Activated CD8-positive, alpha-beta memory T cell treated with anti-CD3 and anti-CD28 coated beads, Interleukin-2, amount 50 U/mL, for 24 hours (primary cell): ENCODE results near the gene AP3S2.
"Not testable (repeated sequence)": the region's sequence is repeated elsewhere in the genome, so short reads cannot be mapped to it uniquely, and the experiment has no call there.

ENCODE experiments used
- DNase-seq: peaks from one replicate; pipeline ENCODE4 v3.0.0-alpha.2; 2020; ENCODE audit errors: extremely low read depth

The AP3S2 gene

DNA sequence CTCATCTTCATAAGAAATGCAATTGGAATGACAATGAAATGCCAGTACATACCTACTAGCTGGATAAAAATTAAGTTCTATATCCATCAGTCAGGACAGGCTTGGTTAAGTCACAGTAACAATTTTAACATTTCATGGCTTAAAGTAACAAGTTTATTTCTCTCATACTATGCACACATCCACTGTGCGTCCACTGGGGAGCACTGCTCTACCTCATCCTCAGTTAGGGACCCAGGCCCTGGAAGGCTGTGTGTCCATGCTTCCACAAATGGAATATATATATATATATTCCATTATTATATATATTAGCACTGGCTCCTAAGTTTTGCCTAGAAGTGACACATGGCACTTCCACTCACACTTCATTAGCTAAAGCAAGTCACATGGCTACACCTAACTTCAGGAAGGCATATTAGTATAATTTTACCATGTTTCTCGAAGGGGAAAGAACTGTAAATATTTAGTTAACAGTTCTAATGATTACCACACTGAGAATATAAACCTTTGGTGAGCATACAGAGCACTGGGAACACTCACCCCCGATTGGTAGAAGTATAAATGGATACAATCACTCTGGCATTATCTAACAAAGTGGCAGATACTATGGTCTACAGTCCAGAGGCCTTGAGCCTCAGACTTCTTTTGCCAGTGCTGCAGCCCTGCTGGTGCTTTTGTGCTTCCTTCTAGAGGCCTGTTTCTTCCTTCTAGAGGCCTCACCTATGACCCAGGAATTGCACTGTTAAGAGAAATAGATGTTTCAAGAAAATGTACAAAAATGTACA lies 28.6 kb downstream of the AP3S2 start:
- DNase-seq: no peak

DNA sequence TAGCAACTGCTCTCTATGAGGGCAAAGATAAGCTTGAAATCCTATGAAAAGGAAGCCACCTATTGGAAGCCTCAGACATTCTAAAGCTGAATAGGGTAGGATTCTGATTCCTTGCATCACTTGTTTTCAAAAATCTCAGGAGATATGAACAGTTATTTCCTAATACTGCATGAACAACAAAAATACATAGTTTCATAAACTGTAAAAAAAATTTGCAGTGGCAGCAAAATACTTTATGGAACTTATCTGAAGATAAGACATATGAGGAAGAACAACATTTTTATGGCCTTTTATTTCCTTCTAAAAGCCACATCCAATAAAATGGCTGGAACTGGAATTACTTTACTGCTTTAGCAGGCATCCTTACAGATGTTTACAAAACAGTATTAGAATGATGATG lies 29.9 kb downstream of the AP3S2 start:
- no peak for DNase-seq

DNA sequence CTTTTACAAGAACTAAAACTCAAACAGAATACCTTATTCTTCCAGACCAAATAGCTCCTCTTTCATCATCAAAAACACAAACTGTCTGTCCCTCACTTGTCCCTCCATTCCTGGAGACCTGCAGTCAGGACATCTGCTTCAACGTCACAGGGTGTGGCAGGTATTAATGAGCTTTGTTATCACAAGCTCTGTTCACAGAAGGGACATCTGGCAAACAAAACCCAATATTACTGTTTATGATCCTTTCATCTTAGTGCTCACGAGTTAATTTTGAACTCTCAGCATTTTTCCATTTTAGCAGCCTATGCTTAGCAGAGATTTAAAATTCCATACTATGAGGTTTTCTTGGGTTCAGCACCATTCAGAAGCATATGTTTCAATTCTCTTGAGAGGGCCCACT lies 32.9 kb downstream of the AP3S2 start:
- no peak for DNase-seq

DNA sequence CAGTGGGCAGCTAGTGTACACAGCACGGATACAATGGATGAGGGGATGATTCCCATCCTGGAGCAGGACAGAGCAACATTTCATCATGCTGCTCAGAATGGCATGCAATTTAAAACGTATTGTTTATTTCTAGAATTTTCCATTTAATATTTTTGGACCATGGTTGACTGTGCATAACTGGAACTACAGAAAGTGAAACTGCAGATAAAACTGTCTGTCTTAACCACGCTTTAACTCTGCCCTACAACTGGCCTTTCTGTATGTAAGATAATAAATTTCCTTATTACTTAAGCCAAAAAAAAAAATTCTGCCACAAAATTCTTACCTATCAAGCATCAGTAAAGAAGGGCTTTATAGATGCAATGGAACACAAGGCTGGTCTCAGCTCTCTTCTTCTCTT lies 33.4 kb downstream of the AP3S2 start:
- no peak for DNase-seq

DNA sequence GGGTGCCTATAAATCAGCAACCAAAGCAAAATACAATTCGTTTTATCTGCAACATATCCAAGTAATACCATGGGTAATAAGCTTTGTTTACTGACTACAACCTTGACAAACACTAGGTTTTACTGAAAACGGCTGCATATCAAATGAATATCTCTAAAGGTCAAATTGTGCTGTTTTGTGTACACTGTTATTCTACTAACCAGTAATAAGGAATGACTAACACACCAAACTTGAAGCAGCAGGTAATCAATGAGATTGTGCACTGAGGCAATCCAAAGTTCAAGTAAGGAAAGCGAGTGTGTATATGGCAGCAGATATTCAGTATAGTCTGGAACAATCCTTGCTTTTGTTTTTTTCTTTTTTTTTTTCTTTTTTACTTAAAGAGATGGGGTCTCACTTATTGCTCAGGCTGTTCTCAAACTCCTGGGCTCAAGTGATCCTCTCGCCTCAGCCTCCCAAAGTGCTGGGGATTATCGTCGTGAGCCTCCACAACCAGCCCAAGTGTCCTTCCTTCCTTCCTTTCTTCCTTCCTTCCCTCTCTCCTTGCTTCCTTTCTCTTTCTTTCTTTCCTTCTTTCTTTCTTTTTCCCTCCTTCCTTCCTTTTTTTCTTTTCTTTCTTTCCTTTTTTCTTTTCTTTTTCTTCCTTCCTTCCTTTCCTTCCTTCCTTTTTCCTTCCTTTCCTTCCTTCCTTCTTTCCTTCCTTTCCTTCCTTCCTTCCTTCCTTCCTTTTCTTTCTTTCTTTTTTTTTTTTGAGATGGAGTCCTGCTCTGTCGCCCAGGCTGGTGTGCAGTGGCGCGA lies 34.9 kb downstream of the AP3S2 start:
- DNase-seq: no peak

DNA sequence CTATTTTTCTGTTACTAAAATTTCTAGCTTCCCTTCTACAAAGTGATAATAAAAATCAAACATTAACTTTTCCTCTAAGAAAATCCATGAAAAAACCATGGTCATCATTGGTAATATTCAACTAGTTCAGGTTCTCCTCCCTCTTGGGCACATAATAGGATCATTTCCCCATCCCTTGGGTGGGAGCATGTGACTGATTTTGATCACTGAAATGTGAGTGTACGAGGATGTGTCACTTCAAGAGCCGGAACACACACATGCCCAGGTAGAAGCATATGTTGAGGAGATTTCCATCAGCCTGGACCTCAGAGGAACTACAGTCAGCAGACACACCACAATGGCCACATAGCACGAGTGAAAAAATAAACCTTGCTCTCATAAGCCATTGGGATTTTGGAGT lies 36.1 kb downstream of the AP3S2 start:
- DNase-seq: no peak

DNA sequence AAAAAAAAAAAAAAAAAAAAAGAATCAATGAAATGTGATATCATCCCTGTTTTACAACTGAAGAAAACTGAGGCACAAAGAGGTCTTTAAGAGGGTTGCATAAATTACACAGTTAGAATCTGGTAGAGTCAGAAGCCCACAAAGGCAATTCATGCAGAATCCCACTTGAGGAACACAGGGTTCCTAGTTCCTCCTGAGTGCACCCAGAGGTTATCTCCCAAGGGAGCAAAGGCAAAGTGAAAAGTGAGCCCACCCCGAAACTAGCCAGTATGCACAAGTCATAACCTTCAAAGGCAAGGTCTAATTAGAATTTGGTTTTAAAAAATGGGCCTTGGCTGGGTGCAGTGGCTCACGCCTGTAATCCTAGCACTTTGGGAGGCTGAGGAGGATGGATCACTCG lies 37.8 kb downstream of the AP3S2 start:
- DNase-seq: no peak

DNA sequence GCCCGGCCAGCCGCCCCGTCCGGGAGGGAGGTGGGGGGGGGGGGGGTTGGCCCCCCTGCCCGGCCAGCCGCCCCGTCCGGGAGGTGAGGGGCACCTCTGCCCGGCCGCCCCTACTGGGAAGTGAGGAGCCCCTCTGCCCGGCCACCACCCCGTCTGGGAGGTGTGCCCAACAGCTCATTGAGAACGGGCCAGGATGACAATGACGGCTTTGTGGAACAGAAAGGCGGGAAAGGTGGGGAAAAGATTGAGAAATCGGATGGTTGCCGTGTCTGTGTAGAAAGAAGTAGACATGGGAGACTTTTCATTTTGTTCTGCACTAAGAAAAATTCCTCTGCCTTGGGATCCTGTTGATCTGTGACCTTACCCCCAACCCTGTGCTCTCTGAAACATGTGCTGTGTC lies 38.9 kb downstream of the AP3S2 start:
- DNase-seq: not testable (repeated sequence)

DNA sequence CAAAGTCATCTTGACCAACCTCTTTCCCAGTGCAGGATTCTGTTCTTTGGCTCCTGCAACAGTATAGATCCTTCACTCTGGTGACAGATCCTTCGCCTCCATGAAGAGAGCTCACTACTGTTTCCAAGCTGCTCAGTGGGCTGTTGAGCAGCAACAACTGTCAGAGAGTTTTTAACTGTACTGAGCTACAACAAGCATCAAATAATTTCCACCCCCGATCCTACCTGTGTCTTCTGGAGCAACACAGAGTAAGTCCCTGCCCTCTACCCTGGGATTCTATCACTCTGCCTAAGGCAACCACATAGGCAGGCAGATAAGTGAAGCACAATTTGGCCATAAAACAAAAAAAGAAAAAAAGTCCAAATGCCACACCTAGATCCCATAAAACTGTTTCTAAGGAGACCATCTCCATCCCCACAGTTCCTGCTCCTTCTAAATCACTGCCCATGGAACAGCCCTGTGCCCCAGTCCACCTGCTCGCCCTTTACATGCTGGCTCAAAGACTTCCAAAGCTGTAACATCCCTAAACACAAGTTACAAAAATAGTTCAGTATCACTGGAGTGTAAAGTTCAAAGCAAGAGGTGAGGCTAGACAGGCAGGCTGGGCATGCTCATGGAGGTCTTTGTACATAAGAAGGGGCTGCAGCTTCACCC lies 41.3 kb downstream of the AP3S2 start:
- no peak for DNase-seq

DNA sequence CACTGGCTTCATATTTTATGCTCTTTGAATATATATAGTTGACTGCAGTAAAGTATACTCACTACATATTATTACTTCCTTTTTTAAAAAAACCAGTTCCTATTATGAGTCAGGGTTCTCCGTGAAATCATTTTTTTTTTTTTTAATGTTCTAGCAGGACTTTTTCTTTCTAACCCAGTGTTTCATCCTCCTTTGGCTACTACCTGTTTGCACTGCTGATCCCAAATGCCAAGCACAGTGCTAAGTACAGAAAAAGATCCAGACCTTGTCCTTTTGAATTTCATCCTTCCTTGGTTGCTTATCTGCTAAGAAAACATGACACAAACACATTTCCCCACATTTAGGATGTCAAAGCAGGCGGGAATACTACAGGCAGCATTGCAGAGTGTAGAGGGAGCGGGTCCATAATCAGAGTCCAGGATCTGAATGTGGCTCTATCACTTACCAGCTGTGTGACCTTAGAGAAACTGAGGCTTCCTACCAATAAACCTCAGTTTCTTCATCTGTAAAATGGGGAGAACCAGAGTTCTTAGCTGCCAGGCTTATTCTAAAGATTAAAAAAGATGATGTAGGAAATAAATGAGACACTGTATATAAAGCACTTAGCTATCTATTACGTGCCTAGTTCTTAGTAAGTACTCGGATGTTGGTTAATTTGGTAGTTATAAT lies 42.0 kb downstream of the AP3S2 start:
- no peak for DNase-seq

DNA sequence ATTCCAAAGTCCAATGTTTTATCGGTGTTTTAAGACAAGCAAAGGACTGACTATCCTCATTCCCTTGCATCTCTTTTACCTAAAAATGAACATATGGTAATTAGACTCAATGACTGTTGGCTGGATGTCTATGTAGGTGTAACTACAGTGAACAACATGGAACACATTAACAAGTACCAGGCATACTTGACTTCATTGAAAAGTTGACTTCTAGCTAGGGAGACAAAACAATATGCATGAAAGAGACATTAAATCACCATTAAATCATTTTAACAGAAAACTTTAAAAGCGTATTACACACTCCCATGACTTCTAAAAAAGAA lies 44.9 kb downstream of the AP3S2 start:
- DNase-seq: no peak

DNA sequence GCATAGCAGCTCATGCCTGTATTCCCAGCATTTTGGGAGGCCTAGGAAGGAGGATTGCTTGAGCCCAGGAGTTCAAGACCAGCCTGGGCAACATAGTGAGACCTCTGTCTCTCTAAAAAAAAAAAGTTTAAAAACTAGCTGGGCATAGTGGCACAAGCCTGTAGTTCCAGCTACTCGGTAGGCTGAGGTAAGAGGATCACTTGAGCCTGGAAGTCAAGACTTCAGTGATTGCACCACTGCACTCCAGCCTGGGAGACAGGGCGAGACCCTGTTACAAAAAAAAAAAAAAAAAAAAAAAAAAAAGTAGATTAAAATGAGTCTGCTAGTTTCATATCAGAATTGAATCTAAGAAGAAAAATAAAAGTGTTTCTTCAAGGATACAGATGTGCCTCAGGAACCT lies 46.7 kb downstream of the AP3S2 start:
- DNase-seq: no peak

DNA sequence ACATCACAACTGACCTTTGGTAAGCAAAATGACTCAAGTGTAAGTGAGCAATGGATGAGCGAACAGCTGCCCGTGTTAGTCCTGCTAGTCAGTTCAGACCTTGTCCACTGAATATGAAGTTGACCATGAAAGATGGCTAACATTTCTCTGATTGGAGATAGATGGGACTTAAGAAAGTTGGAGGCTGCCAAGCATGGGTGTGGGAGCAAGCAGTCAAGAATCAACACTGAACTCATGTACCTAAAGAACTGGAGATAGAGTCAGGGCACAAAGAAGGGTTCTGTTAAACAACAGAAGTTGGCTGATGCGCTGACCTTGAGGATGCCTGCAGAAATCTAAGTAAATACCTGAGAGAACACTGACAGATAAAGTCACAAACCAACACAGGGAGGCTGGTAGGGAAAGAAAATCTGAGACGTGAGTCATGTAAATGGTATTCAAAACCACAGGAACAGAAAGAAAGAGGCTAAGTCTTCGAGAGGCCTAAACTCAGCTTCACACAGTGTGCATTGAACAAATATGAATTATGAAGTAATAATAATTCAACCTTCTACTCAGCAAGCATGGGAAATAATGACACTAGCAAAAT lies 48.4 kb downstream of the AP3S2 start:
- DNase-seq: no peak

DNA sequence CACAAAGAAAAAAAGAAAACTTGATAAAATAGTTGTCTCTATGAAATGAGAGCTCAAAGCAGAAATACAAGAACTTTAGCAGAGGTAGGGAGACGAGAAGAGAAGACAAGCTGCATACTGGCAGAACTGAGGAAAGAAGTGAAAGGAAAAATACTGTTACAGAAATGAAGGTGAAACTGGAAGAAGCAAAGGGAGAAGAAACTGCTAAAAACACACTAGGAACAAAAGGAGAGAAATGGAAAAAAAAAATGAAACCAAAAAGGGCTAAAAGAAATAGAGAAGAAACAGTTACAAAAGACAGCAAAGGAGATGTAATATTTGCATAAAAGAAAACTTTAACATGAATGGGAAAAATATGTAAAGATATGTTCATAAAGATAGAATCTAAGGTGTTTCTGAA lies 51.8 kb downstream of the AP3S2 start:
- DNase-seq: no peak

DNA sequence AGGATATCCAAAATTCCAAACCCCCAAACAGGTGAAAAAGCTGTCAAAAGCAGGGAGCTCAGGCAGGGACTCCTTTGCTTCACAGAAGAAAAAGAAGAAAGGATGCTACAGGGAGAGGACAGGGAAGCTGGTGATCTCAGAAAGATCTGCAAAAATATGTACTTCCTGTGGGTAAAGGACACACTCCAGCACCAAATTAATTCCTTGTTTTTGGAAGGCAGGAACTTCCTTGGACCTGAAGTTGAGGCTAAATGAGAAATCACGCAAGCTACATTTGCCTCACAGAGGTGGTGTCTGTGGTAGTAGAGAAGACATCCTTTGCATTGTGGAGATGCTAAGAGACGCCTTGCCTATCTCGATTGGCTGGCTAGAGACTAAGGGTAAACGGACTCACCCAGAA lies 52.5 kb downstream of the AP3S2 start:
- no peak for DNase-seq

DNA sequence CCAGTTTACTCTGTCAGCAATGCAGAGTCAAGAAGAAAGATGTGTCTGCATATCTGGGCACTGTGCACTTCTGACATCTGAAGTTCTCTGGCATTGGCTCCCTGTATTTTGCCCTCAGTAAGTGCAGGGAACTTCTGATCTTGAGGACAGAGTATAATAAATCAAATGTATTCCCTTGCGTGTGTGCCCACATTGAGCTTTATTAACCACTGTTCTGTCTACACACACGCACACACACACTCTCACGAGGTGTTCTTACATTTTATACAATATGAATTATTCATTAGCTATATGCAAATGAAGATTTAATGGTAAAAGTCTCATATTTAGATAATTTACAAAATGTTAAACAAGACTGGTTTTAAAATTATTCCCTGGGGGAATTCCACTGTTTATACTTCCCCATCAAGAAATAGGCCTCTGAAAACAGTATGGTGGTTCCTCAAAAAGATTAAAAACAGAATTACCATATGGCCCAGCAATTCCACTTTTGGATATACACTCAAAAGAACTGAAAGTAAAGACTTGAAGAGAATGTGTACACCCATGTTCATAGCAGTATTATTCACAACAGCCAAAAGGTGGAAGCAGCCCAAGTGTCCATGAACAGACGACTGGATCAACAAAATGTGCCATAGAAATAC lies 54.5 kb downstream of the AP3S2 start:
- no peak for DNase-seq

DNA sequence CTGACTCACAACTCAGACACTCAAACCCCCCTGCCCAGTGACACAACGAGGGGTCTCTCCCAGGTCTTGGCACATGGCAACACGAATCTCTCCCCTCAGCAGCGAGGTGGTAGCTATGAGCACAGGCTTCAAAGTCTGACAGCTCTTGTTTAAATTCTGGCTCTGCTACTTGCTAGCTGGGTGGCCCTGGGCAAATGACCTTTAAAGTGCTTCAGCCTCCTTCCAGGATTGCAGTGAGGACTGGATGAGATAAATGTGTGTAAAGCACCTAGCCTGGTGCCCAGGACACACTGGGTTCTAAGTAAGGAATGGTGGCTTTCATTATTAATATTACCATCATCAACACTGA lies 56.0 kb downstream of the AP3S2 start:
- DNase-seq: no peak

DNA sequence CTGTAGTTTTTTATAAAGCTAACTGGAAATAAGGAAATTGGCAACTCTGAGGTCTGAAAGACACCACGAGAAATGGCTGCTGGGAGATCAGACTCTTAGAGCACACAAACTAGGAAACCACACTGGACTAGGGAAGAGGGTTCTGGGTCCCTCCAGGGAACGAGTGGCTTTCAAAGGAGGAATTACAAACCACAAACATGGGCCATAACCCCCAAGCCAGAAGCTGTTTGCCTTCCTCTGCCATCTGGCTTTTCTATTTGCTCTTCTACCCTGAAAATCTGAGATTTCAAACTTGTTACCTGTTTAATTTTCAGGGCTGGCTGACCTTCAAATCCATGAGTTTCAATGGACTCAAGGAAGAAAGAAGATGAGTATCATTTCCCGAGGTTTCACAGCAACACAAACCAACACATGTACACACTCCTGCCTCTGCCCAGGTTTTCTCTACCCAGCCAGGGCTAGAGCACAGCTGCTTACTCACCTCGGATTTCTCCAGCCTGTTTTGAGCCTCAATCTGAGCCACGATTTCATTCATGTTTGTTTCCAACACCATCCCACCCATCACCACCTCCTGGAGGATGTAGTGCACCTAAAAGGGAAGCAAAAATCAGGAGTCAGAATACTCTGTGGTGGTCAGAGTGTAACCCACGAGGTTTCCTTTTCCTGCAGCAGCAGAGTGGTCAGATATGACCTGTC lies 56.5 kb downstream of the AP3S2 start:
- DNase-seq: no peak

DNA sequence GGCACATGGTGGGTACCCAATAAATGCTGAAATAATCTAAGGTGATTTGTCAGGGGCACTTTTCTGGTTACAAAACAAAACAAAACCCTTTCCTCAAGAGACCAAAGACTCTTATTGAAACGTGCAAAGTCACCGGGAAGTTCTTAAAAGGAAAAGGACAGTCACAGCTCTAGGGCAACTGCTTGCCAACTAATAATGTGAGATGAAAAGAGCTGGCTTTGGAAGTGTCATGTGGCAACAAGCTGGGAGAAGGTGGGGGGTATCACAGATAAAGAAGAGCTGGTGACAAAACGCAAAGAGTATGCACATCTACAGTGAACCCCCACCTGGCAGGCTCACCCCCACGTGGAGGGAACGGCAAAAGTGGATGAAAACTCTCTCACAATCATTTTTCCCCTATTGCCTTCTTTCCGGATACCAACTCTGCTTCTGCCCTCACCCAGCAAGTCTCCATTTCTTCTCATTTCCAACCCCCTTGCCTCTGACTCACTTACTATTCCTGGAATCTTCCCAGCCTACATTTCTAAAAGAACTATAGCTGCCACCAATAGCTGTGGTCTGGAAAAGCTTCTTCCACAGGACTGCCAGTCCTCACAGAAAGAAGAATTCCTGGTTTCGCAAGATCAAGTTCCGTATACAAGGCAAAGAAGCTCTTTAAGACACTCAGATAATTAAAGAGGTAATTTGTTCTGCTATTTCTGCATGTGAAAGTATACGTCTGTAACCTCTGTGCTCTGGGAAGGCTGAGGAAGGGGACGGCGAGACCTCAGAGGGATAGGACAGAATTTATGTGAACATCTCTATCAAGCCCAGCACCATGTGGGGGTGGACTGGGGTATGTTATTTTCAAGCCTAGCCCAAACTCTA lies 57.3 kb downstream of the AP3S2 start:
- DNase-seq: no peak

DNA sequence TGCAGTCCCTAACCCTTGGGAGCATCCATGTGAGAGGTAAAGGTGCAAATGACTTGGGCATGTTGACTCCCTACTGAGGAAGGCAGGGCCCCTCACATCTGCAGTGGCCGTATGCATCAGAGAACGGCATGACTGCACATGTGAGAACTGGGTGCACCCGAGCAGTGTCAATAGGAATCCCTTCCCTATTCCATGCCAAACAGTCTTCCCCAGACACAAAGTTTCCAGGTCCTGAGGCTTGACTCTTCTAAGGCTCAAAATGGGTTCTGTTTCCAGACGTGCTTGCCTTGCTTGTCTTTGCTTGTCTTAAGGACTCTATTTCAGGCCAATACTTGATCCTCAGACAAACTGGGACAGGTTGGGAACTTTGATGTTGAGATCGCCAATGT lies 58.6 kb downstream of the AP3S2 start:
- DNase-seq: no peak
